Measurements from ENCODE around the gene GLP1R. TPM values are rescaled to one million over a fixed set of nuclear protein-coding genes. Genes with fewer than 3 reads are reported as not detected.

The GLP1R gene
- total RNA-seq, result not detected

DNA sequence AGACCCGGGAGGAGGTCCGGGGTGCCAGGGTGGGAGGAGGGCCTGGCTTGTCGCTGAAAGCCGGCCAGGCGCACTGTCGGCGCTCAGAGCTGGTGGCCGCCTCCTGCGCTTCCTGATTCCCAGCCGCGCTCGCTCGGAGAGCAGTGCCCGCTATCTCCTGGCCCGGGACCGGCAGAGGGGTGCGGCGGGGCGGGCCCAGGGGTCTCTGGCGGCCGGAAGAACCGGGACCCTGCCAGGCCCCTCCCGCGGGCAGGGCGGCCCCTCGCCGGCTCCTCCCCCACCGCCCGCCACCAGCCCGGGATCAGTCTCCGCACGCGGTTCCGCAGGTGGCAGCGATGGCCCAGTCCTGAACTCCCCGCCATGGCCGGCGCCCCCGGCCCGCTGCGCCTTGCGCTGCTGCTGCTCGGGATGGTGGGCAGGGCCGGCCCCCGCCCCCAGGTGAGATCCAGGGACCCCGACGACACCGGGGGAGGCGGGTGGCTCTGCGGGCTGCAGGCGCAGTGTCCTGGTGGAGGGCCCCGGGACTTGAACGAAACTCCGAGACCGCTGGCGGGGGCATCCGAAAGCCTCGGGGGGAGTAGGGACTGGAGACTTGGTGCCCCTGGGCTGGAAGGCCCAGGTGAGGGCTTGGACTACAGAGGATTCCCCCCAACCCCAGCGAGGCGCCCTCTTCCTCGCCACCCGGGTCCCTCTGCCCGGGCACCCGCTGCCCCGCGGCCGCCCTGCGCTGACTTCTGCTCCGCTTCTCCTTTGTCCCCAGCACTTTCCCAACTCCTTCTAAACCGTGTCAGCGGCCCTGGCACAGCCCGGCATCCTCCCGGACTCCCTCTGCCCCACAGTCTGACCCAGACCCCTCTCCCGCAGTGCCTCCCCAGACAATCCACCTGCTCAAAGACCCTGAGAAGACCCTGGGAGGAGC lies at the start of gene GLP1R:
Gene GLP1R, plus strand, starts transcription at position 301 of the 919 bp plus-strand sequence. Its CDS starts 60 bp downstream, at position 361.

DNA sequence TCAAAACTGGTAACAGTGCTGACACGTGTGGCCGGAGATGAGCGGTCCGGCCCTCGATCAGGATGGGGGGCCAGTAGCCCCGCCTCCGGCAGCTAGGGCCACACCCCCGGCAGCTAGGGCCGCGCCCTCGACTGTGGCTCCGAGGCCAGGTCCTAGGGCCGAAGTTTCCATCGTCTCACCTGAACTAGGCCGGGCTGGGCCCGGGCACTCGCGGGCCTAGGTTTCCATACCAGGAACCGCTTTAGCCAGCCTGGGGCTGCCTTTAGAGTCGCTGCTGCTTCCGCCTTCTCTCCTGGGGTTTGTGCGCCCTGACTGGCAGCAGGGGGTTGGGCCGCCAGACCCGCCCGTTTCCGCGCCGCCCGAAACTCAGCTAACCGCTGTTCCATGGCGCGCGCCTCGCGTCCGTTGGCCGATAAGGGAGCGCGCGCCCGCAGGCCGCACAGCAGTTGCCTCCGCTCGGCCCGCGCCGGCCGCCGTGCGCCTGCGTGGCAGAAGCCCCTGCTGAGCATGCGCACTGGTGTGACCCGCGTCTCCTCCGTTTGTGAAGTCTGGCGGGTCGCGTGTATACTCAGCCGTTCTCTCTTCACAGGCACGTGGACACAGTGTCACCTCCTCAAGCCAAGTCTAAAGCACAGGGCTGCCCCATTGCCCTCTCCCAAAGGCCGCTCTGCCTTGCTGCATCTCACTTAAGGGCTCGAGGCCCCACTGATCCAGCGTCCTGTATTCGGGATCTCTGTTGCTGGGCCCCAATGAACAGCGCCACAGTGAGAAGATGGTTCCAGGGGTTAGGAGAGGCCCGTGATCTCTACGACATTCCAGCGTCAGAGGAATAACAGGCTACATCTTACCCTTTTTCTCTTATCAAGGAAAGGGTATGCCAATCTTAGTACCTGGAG lies 66.4 kb downstream of the GLP1R start, which contains the start of gene SAYSD1:
Gene SAYSD1, minus strand, starts transcription at position 483 of the 896 bp plus-strand sequence. Its CDS starts 97 bp downstream, at position 386.

Other genes with a start within 250 kb of the GLP1R start
- gene SAYSD1, start 66.4 kb downstream of the GLP1R start, total RNA-seq, result 10 to 100 TPM; 14.1 to 15.5 TPM
- gene KCNK5, start 180.7 kb downstream of the GLP1R start, total RNA-seq, result 1 to 10 TPM; 3.1 to 3.7 TPM

Data from activated naive CD4-positive, alpha-beta T cell treated with anti-CD3 and anti-CD28 coated beads, Interleukin-2, amount 10 ng/mL, durations not matched to agents 5 hours and 36 hours (primary cell).